Measurements from ENCODE around the gene PTPRE.

The PTPRE gene

DNA sequence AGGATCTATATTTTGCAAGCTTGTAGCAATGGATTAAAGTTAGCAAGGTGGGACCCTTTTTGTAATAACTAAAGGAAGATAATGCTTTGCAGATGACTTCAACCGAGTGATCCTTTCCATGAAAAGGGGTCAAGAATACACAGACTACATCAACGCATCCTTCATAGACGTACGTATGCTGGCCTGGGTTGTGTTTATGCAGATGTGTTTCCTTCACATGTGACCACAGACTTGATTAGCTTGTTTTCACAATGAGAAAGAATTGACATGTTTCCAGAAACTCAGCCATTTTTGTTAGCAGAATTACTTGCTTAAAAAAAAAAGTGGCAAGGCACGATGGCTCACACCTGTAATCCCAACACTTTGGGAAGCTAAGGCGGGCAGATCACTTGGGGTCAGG lies 165.1 kb downstream of the PTPRE start:
- Histone ChIP-seq H3K9ac (ENCODE audit: insufficient read length, low read depth) (no peak overlapping the region), H3K27me3 (ENCODE audit: insufficient read depth, insufficient read length) (no peaks in the 10 kb centered on the region), H3K4me3 (ENCODE audit: insufficient read length, low read depth) (no peak overlapping the region), H3K4me1 (ENCODE audit: insufficient read depth, insufficient read length) (peaks cover 3% of the 10 kb centered on the region), H3K36me3 (ENCODE audit: insufficient read depth, insufficient read length, low read length) (no peaks in the 10 kb centered on the region), H3K9me3 (ENCODE audit: insufficient read depth, low read length) (no peaks in the 10 kb centered on the region)
- DNase-seq (ENCODE audit: low read depth, low spot score), result no peak
- TF ChIP-seq YY1 (IDR thresholded peaks at IDR 0.05; ENCODE audit: insufficient read depth, insufficient read length), result no peak
- no peak for TF ChIP-seq SUZ12 (IDR thresholded peaks at IDR 0.05; ENCODE audit: extremely low read depth, insufficient read depth, insufficient read length)
- TF ChIP-seq ZNF274 (IDR thresholded peaks at IDR 0.05; ENCODE audit: low read depth, low read length), result no peak

DNA sequence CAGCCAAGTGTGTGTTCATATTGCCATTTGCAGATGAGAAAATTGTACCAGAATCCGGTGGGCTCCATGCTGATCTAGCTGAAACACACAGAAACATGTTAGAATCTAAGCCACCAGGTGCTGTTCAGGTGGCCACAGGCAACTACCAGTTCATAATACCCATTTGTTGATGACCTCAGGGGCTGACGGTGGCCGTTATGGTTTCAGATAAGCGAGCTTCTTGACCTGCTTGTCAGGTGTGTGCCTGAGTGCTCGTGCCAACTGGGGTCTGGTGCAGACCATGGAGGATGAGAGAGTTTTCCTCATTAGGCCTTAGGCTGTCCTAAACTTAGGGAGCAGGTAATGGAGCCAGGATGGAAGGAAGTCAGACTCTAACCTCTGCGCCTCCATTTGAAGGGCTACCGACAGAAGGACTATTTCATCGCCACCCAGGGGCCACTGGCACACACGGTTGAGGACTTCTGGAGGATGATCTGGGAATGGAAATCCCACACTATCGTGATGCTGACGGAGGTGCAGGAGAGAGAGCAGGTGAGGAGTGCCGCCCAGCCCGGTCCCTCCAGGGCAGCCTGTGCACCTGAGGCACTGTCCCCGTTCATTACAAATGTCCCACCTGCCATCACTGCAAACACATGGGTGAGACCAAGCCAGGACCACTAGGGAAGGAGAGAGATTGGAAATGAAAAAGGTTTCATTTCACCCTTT lies 166.2 kb downstream of the PTPRE start:
- DNase-seq (ENCODE audit: low read depth, low spot score), result no peak
- H3K4me1 ChIP-seq (ENCODE audit: insufficient read depth, insufficient read length), result peaks cover 3% of the 10 kb centered on the region
- no peaks in the 10 kb centered on the region for H3K9me3 ChIP-seq (ENCODE audit: insufficient read depth, low read length)
- H3K9ac ChIP-seq (ENCODE audit: insufficient read length, low read depth), result no peak overlapping the region
- TF ChIP-seq ZNF274 (IDR thresholded peaks at IDR 0.05; ENCODE audit: low read depth, low read length), result no peak
- TF ChIP-seq YY1 (IDR thresholded peaks at IDR 0.05; ENCODE audit: insufficient read depth, insufficient read length), result no peak
- TF ChIP-seq SUZ12 (IDR thresholded peaks at IDR 0.05; ENCODE audit: extremely low read depth, insufficient read depth, insufficient read length), result no peak
- H3K27me3 ChIP-seq (ENCODE audit: insufficient read depth, insufficient read length), result no peaks in the 10 kb centered on the region
- H3K4me3 ChIP-seq (ENCODE audit: insufficient read length, low read depth), result no peak overlapping the region
- H3K36me3 ChIP-seq (ENCODE audit: insufficient read depth, insufficient read length, low read length), result no peaks in the 10 kb centered on the region

DNA sequence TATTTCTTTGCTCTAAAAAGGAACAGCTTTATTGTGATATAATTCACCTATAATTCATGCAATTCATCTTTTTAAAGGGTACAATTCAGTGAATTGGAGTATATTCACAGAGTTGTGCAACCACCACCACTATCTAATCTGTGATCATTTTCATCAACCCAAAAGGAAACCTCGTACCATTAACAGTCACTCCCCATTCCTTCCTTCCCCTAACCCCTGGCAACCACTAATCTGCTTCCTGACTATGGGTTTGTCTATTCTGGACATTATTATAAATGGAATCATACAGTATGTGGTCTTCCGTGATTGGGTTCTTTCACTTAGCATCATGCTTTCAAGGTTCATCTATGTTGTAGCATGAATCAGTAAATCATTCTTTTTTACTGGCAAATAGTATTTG lies 167.0 kb downstream of the PTPRE start:
- no peak for TF ChIP-seq YY1 (IDR thresholded peaks at IDR 0.05; ENCODE audit: insufficient read depth, insufficient read length)
- no peak for TF ChIP-seq ZNF274 (IDR thresholded peaks at IDR 0.05; ENCODE audit: low read depth, low read length)
- no peak for TF ChIP-seq SUZ12 (IDR thresholded peaks at IDR 0.05; ENCODE audit: extremely low read depth, insufficient read depth, insufficient read length)
- H3K4me1 ChIP-seq (ENCODE audit: insufficient read depth, insufficient read length), result peaks cover 3% of the 10 kb centered on the region
- no peaks in the 10 kb centered on the region for H3K9me3 ChIP-seq (ENCODE audit: insufficient read depth, low read length)
- H3K9ac ChIP-seq (ENCODE audit: insufficient read length, low read depth), result no peak overlapping the region
- no peak overlapping the region for H3K4me3 ChIP-seq (ENCODE audit: insufficient read length, low read depth)
- no peaks in the 10 kb centered on the region for H3K27me3 ChIP-seq (ENCODE audit: insufficient read depth, insufficient read length)
- DNase-seq (ENCODE audit: low read depth, low spot score), result no peak
- no peaks in the 10 kb centered on the region for H3K36me3 ChIP-seq (ENCODE audit: insufficient read depth, insufficient read length, low read length)

DNA sequence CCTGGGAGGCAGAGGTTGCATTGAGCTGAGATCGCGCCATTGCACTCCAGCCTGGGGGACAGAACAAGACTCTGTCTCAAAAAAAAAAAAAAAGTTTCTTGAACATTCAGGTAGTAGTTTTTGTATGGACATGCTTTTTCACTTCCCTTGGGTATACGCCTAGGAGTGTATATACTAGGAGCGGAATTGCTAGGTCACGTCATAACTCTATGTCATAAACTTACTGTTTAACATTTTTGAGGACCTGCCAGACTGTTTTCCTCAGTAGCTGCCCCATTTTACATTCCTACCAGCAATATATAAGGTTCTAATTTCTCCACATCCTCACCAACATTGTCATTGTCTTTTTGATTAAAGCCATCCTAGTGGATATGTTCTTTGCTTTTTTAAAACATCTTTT lies 167.7 kb downstream of the PTPRE start:
- no peaks in the 10 kb centered on the region for H3K27me3 ChIP-seq (ENCODE audit: insufficient read depth, insufficient read length)
- no peak overlapping the region for H3K9ac ChIP-seq (ENCODE audit: insufficient read length, low read depth)
- H3K4me3 ChIP-seq (ENCODE audit: insufficient read length, low read depth), result no peak overlapping the region
- no peaks in the 10 kb centered on the region for H3K36me3 ChIP-seq (ENCODE audit: insufficient read depth, insufficient read length, low read length)
- no peak for DNase-seq (ENCODE audit: low read depth, low spot score)
- TF ChIP-seq ZNF274 (IDR thresholded peaks at IDR 0.05; ENCODE audit: low read depth, low read length) (no peak), SUZ12 (IDR thresholded peaks at IDR 0.05; ENCODE audit: extremely low read depth, insufficient read depth, insufficient read length) (no peak), YY1 (IDR thresholded peaks at IDR 0.05; ENCODE audit: insufficient read depth, insufficient read length) (no peak)
- H3K4me1 ChIP-seq (ENCODE audit: insufficient read depth, insufficient read length), result peaks cover 3% of the 10 kb centered on the region
- H3K9me3 ChIP-seq (ENCODE audit: insufficient read depth, low read length), result no peaks in the 10 kb centered on the region

DNA sequence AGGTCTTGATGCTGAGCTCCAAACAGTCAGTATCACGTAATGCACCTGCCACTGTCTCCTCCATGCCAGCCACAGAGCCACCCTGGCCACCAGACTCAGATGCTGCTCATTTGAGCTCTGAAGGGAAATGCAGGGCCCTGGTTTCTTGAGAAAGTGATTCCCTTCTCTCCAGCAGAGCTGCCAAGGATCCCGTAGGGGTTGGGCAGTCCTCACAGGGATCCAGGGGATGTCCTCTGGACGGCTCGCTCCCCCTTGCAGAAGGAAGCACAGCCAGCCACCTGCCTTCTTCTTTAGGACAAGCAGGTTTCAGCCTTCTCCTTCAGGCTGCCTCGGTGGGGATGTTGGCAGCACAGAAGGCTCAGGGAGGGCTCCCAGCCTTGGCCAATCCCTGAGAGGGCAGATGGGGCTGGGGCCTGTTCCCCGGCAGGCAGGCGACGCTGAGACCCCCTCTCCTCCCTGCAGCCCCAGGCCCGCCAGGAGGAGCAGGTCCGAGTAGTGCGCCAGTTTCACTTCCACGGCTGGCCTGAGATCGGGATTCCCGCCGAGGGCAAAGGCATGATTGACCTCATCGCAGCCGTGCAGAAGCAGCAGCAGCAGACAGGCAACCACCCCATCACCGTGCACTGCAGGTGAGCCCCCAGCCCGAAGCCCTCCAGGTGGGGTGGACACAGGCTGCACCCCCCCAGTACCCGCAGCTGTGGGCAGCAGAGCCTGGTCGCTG lies 170.4 kb downstream of the PTPRE start:
- no peak for DNase-seq (ENCODE audit: low read depth, low spot score)
- Histone ChIP-seq H3K4me3 (ENCODE audit: insufficient read length, low read depth) (no peak overlapping the region), H3K36me3 (ENCODE audit: insufficient read depth, insufficient read length, low read length) (no peaks in the 10 kb centered on the region), H3K4me1 (ENCODE audit: insufficient read depth, insufficient read length) (no peaks in the 10 kb centered on the region), H3K9me3 (ENCODE audit: insufficient read depth, low read length) (no peaks in the 10 kb centered on the region), H3K9ac (ENCODE audit: insufficient read length, low read depth) (no peak overlapping the region), H3K27me3 (ENCODE audit: insufficient read depth, insufficient read length) (no peaks in the 10 kb centered on the region)
- no peak for TF ChIP-seq SUZ12 (IDR thresholded peaks at IDR 0.05; ENCODE audit: extremely low read depth, insufficient read depth, insufficient read length)
- no peak for TF ChIP-seq YY1 (IDR thresholded peaks at IDR 0.05; ENCODE audit: insufficient read depth, insufficient read length)
- no peak for TF ChIP-seq ZNF274 (IDR thresholded peaks at IDR 0.05; ENCODE audit: low read depth, low read length)

DNA sequence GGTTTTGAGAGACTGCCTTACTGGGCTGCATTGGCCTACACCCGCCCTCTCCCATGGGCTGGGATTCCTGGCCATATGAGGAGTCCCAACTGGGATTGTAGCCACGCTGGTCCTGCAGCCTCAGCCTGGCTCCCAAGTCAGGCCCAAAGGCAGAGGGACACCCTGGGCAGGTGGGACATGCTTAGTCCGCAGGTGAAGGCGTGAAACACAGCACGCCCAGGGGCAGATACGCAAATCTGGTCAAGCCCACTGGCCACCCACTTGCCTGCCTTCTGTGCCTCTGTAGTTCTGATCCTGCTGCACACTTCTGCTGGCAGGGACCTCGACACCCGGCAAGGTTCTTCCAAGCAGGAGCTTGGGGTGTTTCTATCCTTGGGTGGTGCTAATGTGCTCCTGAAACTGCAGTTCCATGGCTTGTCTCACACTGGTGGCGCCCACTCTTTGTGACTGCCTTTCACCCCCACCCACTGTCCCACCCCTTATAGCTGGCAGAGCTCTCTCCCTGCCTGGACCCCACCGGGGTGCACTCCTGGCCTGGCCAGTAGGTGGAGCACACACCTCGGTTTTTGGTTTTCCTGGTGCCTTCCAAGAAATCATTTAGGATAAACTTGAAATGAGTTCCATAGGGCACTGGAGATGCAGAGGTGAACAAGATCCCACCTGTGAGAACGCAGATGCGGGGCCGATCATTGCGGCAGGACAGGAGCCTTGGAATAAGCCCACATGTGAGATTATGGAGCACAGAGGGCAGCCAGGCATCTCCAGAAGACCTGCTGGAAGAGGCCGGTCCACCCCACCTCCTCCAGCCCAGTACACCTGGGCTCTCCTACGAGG lies 171.4 kb downstream of the PTPRE start:
- Histone ChIP-seq H3K27me3 (ENCODE audit: insufficient read depth, insufficient read length) (no peaks in the 10 kb centered on the region), H3K9ac (ENCODE audit: insufficient read length, low read depth) (no peak overlapping the region), H3K9me3 (ENCODE audit: insufficient read depth, low read length) (no peaks in the 10 kb centered on the region), H3K4me1 (ENCODE audit: insufficient read depth, insufficient read length) (no peaks in the 10 kb centered on the region), H3K36me3 (ENCODE audit: insufficient read depth, insufficient read length, low read length) (no peaks in the 10 kb centered on the region), H3K4me3 (ENCODE audit: insufficient read length, low read depth) (no peak overlapping the region)
- no peak for TF ChIP-seq SUZ12 (IDR thresholded peaks at IDR 0.05; ENCODE audit: extremely low read depth, insufficient read depth, insufficient read length)
- no peak for TF ChIP-seq ZNF274 (IDR thresholded peaks at IDR 0.05; ENCODE audit: low read depth, low read length)
- TF ChIP-seq YY1 (IDR thresholded peaks at IDR 0.05; ENCODE audit: insufficient read depth, insufficient read length), result no peak
- DNase-seq (ENCODE audit: low read depth, low spot score), result peak; percentile 15

DNA sequence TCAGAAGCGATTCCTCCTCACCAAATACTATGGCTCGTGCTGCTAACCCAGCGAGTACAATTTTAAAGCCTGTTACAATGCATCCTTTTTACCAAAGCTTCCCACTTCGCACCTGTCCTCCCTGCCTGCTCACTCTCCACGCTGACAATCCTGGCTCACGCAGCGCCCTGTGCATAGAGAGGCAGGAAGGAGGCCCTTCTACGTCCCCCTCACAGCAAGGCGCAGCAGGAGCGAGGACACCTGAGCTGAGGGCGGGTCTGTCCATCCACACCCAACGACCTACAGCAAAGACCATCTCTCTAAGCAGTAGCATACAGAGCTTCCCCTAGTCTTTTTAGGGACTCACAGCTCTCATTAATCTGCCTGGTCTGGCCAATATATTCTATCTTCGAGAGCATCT lies 173.3 kb downstream of the PTPRE start:
- H3K9me3 ChIP-seq (ENCODE audit: insufficient read depth, low read length), result no peaks in the 10 kb centered on the region
- TF ChIP-seq SUZ12 (IDR thresholded peaks at IDR 0.05; ENCODE audit: extremely low read depth, insufficient read depth, insufficient read length) (no peak), ZNF274 (IDR thresholded peaks at IDR 0.05; ENCODE audit: low read depth, low read length) (no peak), YY1 (IDR thresholded peaks at IDR 0.05; ENCODE audit: insufficient read depth, insufficient read length) (no peak)
- no peaks in the 10 kb centered on the region for H3K27me3 ChIP-seq (ENCODE audit: insufficient read depth, insufficient read length)
- H3K4me1 ChIP-seq (ENCODE audit: insufficient read depth, insufficient read length), result no peaks in the 10 kb centered on the region
- H3K9ac ChIP-seq (ENCODE audit: insufficient read length, low read depth), result no peak overlapping the region
- no peak for DNase-seq (ENCODE audit: low read depth, low spot score)
- H3K4me3 ChIP-seq (ENCODE audit: insufficient read length, low read depth), result no peak overlapping the region
- no peaks in the 10 kb centered on the region for H3K36me3 ChIP-seq (ENCODE audit: insufficient read depth, insufficient read length, low read length)
